NCI-H345 treated with DMSO at 0.1 percent for 48 hours (cell line): Measurements from ENCODE around the gene LRFN4.

Source experiments
- DNase-seq: peaks from one replicate; lab custom pipeline; 2025; ENCODE audit not compliant: unreplicated experiment; lab: John Stamatoyannopoulos, UW

The LRFN4 gene

DNA sequence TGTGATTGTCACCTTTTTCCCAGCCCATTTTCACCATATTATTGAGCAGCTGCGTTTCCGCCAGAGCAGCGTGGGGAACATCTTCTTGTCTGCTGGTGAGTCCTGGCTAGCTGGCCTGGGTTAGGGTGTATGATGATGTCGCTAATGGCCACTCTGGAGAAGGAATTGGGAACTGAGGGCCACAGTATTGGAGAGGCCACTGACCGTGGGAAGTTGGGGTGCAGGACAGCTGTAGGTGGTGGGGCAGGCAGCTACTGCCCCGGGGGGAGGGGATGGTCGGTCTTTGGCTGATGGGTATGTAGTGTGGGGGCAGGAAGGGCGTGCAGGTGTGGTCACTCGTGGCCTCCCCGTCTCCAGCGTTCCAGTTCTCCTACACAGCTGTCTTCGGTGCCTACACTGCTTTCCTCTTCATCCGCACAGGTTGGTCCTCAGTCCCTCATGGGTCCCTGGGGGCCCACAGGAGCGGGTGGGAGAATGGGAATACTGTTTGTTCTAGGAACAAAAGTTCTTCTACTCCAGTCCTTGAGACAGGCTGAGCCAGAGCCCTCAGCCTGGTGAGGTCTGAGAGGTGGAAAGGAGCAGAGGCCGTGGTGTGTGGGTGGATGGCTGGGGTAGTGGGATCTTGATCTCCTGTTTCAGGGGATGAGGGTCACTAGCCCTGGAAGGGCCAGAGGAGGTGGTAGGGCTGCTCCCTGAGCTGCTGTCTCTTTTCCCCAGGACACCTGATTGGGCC lies 11.6 kb upstream of the LRFN4 start:
- no peak for DNase-seq

- no peak for DNase-seq
Measured at GRCh38 chr11:66845876-66846212, 11.0 kb upstream of the LRFN4 start.

DNA sequence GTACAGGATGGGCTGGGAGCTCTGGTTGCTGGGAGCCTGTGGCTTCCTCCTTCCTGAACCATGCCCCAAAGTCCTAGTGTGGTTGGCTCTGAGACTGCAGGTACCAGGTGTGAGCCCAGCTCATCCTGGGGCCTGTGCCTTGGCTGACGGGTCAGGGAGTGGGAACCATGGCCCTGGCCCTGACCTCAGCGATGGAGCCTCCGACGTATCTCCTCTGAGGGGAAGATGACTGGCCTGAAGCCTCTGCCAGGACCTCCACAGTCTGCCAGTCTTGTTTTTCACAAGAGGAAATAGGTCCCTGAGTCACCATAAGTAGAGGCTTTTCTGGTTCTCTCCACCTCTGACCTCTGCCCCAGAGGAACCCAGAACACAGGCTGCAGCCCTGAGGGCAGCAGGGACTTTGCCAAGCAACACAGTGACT lies 10.2 kb upstream of the LRFN4 start:
- no peak for DNase-seq

DNA sequence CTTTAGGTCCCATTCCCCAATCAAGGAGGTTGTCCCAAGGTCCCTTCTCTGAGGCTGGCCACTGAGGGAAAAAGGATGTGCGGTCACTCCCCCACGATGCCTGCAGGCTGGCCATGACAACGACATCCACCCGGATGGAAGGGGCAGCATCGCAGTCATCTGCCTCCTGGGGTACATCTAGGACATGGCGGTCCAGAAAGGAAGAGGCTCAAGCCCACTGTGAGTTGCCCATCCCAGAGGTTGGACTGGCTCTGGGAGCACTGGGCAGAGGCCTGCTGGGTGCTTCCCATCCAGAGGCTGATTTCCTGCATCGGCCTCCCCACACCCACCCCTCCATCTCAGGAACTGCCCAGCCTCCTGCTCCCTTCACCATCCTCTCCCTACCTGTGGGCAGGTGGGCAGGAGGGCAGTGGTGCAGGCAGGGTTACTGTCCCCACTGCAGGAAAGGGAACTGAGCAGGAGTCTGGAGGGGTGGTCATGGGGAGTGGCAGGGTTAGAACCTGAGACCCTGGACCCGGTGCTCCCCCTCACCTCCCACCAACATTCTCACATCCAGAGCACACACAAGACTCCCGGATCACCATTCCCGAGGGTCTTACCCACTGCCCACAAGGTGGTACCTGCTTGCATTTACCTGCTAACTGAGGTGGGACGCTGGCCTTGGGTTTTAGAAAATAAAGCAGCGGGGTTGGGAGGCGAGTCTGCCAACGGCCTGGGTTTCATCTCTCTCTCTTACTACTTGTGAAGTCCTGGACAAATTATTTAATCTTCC lies 9.2 kb upstream of the LRFN4 start:
- DNase-seq = no peak

GRCh38 chr11:66848671-66849500 lies 8.0 kb upstream of the LRFN4 start:
- DNase-seq = no peak

GRCh38 chr11:66849501-66850234 lies 7.2 kb upstream of the LRFN4 start:
- DNase-seq = no peak

- no peak for DNase-seq
Measured at GRCh38 chr11:66850235-66850587, 6.7 kb upstream of the LRFN4 start.

DNA sequence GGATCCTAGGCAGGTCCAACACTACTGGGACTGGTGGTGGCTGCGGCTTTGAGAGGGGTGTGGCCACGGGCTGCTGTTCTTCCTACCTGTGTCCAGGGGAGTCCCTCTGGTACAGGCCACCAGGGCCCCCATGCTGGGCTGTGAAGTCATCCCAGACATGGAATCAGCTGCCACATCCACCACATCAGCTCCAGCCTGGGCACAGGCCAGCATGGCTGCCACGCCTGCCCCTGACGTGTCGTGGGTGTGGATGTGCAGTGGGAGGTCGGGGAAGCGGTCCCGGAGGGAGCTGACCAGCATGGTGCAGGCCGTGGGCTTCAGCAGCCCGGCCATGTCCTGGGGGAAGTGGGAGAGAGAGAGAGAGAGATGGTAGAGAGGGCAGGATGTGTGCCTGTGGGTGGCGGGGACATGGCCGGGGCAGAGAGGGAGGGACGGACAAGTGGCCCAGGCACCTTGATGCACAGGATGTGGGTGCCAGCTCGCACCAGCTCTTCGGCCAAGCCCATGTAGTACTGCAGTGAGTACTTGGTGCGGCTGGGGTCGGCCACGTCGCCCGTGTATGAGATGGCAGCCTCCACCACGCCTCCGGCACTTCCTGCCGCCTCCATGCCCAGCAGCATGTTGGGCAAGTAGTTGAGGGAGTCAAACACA lies 6.2 kb upstream of the LRFN4 start:
- DNase-seq = no peak

DNA sequence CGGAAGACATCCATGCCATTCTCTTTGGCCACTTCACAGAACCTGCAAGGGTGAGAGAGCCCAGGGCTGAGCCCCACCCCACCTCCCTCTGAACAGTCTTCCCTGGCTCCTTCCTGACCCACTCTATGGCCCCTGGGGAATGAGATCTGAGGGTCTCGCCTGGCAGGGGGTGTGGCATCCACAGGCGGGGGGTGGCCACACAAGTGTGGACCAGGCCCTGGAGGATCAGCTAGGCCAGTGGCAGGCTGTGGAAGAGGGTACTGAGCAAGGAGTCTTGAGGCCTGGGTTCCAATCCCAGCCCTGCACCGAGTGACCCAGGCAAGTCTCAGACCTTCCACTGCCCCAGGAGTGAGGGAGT lies 5.6 kb upstream of the LRFN4 start:
- DNase-seq = no peak

GRCh38 chr11:66851698-66852465 lies 5.0 kb upstream of the LRFN4 start:
- DNase-seq = no peak

GRCh38 chr11:66852466-66853241 lies 4.2 kb upstream of the LRFN4 start:
- no peak for DNase-seq

- DNase-seq = no peak
Measured at GRCh38 chr11:66853242-66854229, 3.3 kb upstream of the LRFN4 start.

- DNase-seq = no peak
Measured at GRCh38 chr11:66854231-66854661, 2.6 kb upstream of the LRFN4 start.

DNA sequence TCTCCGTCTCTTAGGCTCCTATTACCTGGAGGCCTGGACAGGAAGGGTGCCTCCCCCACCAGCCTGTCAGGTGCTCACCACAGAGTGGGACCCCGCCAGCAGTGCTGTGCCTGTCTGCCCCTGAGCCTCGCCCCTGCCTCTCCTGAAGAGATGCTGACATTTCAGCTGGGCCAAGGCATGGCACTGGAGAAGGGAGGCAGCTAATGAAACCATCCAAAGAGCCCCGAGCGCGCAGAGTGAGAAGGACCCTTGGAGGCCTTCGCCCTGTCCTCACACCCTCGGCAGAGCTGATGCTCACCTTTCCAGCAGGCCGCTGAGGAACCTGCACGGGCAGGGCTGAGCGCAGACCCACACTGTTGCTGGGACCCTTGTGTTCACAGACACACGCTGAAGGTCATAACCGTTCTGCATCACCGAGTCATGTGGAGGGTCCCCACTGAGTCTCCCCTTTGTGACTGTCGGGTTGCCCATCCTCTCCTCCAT lies 2.1 kb upstream of the LRFN4 start:
- no peak for DNase-seq

DNA sequence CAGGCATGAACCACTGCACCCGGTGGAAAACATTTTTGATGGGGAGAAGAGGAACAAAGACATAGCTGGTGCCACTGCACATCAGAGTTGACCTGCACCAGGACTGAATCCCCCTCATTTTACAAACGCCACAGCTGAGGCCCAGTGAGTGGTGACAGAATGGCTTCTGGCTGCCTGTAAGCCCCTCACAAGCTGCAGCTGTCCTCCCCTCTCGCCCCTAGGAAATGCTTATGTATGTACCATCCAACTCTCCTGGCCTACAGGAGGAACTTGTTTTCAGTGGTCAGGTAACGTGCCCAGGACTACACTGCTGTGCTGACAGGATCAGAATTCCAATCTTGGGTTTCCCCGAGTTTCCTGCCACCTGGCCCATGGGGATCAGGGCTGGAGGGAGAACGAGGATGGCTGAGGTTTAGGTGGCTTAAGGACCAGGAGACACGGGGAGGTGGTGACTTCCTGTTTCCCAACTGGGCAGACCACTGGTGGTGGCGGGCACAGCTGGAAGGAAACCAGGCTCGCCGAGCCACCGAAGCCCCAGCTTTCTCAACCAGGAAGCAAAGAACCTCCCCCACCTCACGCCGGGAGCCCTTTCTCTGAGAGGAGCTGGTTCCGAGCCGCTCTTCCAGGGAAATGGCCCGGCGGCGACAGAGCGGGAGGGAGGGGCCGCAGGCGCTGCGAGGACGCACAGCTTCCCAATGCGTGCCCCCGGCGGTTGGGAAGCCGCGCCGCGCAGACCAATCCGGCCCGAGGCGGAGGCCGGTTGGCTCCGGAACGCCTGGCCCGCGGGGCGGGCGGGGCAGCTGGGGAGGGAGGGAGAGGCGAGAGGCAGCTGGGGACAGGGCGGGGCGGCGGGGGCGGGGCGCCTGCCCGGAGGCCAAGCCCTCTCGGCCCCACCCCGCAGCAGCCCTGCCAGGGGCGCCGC lies 1.0 kb upstream of the LRFN4 start:
- peak; percentile 65 for DNase-seq

- no peak for DNase-seq
Measured at GRCh38 chr11:66857234-66857926, 516 bp downstream of the LRFN4 start.

DNA sequence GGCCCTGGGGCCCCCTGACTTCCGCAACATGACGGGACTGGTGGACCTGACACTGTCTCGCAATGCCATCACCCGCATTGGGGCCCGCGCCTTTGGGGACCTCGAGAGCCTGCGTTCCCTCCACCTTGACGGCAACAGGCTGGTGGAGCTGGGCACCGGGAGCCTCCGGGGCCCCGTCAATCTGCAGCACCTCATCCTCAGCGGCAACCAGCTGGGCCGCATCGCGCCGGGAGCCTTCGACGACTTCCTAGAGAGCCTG lies 992 bp downstream of the LRFN4 start:
- no peak for DNase-seq
